Measurements from ENCODE around the gene EFCAB11. TPM values are rescaled to one million over a fixed set of nuclear protein-coding genes. Genes with fewer than 3 reads are reported as not detected.

EFCAB11 gene
- polyA plus RNA-seq, 3 donors, result 2.0 to 4.3 (median 2.1) TPM

DNA sequence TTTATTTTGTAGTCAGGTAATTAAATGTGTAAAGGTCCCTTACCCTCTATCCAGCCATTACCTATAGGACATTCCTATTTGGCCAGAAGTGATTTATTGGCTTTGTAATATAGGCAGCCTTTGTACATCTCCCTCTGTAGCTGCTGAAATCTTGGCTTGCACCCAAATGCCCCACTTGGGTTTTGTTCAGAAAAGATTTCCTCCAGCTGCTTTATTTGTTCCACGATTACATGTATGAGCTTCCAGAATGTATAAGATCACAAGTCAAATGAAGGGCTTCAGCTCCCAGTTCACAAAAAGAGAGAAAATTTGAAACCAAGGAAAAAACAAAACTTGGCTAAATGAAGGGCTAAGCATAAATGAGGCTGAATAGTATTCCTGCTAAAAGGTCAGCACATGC lies 103.4 kb downstream of the EFCAB11 start:
- H3K27ac Mint-ChIP-seq, result no peak overlapping the region

DNA sequence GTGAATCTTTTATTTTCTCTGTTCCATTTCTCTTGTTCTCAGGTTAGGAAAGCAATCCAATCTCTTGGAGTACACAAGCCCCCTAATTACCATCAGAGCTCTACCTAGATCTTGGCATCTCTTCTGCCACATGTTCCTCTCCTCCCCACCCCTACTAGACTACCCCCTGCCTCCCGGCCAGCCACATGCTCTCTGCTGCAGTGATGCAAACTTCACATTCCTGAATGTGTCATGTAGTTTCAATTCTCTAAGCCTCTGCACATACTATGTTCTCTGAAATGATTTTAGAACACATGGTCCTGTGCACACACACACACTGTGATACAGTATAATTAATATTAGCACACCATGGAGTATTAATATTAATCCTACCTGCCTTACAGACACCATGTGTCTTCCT lies 104.6 kb downstream of the EFCAB11 start:
- Histone ChIP-seq H3K36me3 (replicated peaks in 1 of 2; ENCODE audit: control insufficient read depth in 1 of 2, insufficient read depth in 2 of 2, low read length in 2 of 2) (no peaks in the 10 kb centered on the region), H3K9me3 (replicated peaks in 1 of 2; ENCODE audit: control insufficient read depth in 1 of 2, insufficient read depth in 1 of 2, low read length in 2 of 2) (no peaks in the 10 kb centered on the region), H3K27ac (ENCODE audit: low read depth in 1 of 2, low read length in 2 of 2) (no peak overlapping the region), H3K9ac (ENCODE audit: insufficient read depth, low read length, poor library complexity, severe bottlenecking) (no peak overlapping the region), H3K4me1 (ENCODE audit: control insufficient read depth in 1 of 2, insufficient read depth in 2 of 2, low read length in 2 of 2) (no peaks in the 10 kb centered on the region), H4K20me1 (ENCODE audit: insufficient read depth, low read length) (no peaks in the 10 kb centered on the region), H2AFZ (ENCODE audit: insufficient read depth, low read depth, low read length, poor library complexity, severe bottlenecking) (no peak overlapping the region), H3K4me2 (replicated peaks; ENCODE audit: extremely low read depth, low read length, poor library complexity, severe bottlenecking) (no peak overlapping the region), H3K79me2 (ENCODE audit: insufficient read depth, low read length) (no peaks in the 10 kb centered on the region), H3K27me3 (ENCODE audit: control insufficient read depth in 2 of 2, insufficient read depth in 2 of 2, low read length in 2 of 2) (no peaks in the 10 kb centered on the region), H3K4me3 (replicated peaks in 1 of 3; ENCODE audit: low read depth in 2 of 3, low read length in 3 of 3) (no peak overlapping the region)
- WGBS (ENCODE audit: insufficient coverage), result 40% methylated on average over 1 of the region's 1 CpG
- TF ChIP-seq, protein P1, sequence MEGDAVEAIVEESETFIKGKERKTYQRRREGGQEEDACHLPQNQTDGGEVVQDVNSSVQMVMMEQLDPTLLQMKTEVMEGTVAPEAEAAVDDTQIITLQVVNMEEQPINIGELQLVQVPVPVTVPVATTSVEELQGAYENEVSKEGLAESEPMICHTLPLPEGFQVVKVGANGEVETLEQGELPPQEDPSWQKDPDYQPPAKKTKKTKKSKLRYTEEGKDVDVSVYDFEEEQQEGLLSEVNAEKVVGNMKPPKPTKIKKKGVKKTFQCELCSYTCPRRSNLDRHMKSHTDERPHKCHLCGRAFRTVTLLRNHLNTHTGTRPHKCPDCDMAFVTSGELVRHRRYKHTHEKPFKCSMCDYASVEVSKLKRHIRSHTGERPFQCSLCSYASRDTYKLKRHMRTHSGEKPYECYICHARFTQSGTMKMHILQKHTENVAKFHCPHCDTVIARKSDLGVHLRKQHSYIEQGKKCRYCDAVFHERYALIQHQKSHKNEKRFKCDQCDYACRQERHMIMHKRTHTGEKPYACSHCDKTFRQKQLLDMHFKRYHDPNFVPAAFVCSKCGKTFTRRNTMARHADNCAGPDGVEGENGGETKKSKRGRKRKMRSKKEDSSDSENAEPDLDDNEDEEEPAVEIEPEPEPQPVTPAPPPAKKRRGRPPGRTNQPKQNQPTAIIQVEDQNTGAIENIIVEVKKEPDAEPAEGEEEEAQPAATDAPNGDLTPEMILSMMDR (IDR thresholded peaks at IDR 0.05), result no peak
- H3K27ac Mint-ChIP-seq, result no peak overlapping the region
- intact Hi-C loops (cut with micrococcal nuclease), result no loop called here
- peaks cover 0 to 9% (median 4%) of the 10 kb centered on the region in 7 donors for H3K9me3 Mint-ChIP-seq
- no peaks in the 10 kb centered on the region for H3K27me3 Mint-ChIP-seq (ENCODE audit: low read depth in 3 of 3)
- no peak overlapping the region for H3K4me3 Mint-ChIP-seq
- peaks cover 4% of the 10 kb centered on the region for H3K4me1 Mint-ChIP-seq
- no peaks in the 10 kb centered on the region for H3K36me3 Mint-ChIP-seq
- no peak for DNase-seq

More for the DNA sequence above, 103.4 kb downstream of the EFCAB11 start:
- Histone ChIP-seq H3K79me2 (ENCODE audit: insufficient read depth, low read length) (no peaks in the 10 kb centered on the region), H4K20me1 (ENCODE audit: insufficient read depth, low read length) (no peaks in the 10 kb centered on the region), H3K4me3 (replicated peaks in 1 of 3; ENCODE audit: low read depth in 2 of 3, low read length in 3 of 3) (no peak overlapping the region), H3K36me3 (replicated peaks in 1 of 2; ENCODE audit: control insufficient read depth in 1 of 2, insufficient read depth in 2 of 2, low read length in 2 of 2) (no peaks in the 10 kb centered on the region), H2AFZ (ENCODE audit: insufficient read depth, low read depth, low read length, poor library complexity, severe bottlenecking) (no peak overlapping the region), H3K27ac (ENCODE audit: low read depth in 1 of 2, low read length in 2 of 2) (no peak overlapping the region), H3K4me2 (replicated peaks; ENCODE audit: extremely low read depth, low read length, poor library complexity, severe bottlenecking) (no peak overlapping the region), H3K4me1 (ENCODE audit: control insufficient read depth in 1 of 2, insufficient read depth in 2 of 2, low read length in 2 of 2) (no peaks in the 10 kb centered on the region), H3K27me3 (ENCODE audit: control insufficient read depth in 2 of 2, insufficient read depth in 2 of 2, low read length in 2 of 2) (no peaks in the 10 kb centered on the region), H3K9me3 (replicated peaks in 1 of 2; ENCODE audit: control insufficient read depth in 1 of 2, insufficient read depth in 1 of 2, low read length in 2 of 2) (no peaks in the 10 kb centered on the region), H3K9ac (ENCODE audit: insufficient read depth, low read length, poor library complexity, severe bottlenecking) (no peak overlapping the region)
- H3K9me3 Mint-ChIP-seq, result peaks cover 0 to 6% (median 4%) of the 10 kb centered on the region in 7 donors
- intact Hi-C loops (cut with micrococcal nuclease), result no loop called here
- no peaks in the 10 kb centered on the region for H3K36me3 Mint-ChIP-seq
- H3K4me3 Mint-ChIP-seq, result no peak overlapping the region
- no peak for DNase-seq
- H3K4me1 Mint-ChIP-seq, result peaks cover 4% of the 10 kb centered on the region
- no peaks in the 10 kb centered on the region for H3K27me3 Mint-ChIP-seq (ENCODE audit: low read depth in 3 of 3)
- TF ChIP-seq, protein P1 (IDR thresholded peaks at IDR 0.05), result no peak
- no CpG with 5 or more reads among the region's 1 CpG for WGBS (ENCODE audit: insufficient coverage)
